Measurements from ENCODE around the gene UNC13C. TPM values are rescaled to one million over a fixed set of nuclear protein-coding genes. Genes with fewer than 3 reads are reported as not detected.

The UNC13C gene
- total RNA-seq, 2 experiments from 2014 or later: not detected

DNA sequence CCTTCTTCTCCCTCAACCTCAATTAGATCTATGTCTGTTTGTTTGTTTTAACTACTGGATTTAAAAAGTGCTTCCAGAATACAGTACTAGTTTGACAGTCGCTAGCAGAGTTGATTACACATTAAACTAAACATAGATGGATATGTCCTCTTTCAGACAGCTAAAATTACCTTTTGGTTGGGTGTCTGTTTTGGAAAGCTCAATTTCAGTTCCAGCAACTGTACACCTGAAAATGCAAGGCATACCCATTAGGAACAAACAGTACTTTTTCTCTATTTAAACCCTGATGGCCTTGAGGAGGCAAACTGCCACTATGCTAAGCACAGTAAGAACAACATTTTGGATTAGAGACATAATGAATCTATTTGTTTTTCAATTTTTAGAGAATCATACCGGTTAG is 234.4 kb downstream of the UNC13C start:
- Histone ChIP-seq H3K27ac (ENCODE audit: low read depth, low read length, poor library complexity, severe bottlenecking) (no peak overlapping the region), H3K4me3 (ENCODE audit: low read depth, low read length, poor library complexity, severe bottlenecking) (no peak overlapping the region), H3K79me2 (ENCODE audit: insufficient read depth, low read depth, low read length) (no peaks in the 10 kb centered on the region), H3K36me3 (ENCODE audit: insufficient read depth, low read length) (no peaks in the 10 kb centered on the region), H3K9me3 (ENCODE audit: low read length) (no peaks in the 10 kb centered on the region), H2AFZ (ENCODE audit: low read length) (no peak overlapping the region), H4K20me1 (ENCODE audit: insufficient read depth, low read length) (no peaks in the 10 kb centered on the region), H3K4me1 (ENCODE audit: insufficient read depth, low read length, poor library complexity, severe bottlenecking) (no peaks in the 10 kb centered on the region), H3K9me2 (ENCODE audit: insufficient read depth, low read length) (no peaks in the 10 kb centered on the region), H3K4me2 (ENCODE audit: low read length) (no peak overlapping the region)
- no peak for DNase-seq (ENCODE audit: low spot score)
- BruUV-seq (replicated peaks): no TSS peak
- ChIA-PET CTCF (ENCODE audit: unreplicated experiment) (no interaction called here), POLR2A (no interaction called here)
- TF ChIP-seq, protein P1, sequence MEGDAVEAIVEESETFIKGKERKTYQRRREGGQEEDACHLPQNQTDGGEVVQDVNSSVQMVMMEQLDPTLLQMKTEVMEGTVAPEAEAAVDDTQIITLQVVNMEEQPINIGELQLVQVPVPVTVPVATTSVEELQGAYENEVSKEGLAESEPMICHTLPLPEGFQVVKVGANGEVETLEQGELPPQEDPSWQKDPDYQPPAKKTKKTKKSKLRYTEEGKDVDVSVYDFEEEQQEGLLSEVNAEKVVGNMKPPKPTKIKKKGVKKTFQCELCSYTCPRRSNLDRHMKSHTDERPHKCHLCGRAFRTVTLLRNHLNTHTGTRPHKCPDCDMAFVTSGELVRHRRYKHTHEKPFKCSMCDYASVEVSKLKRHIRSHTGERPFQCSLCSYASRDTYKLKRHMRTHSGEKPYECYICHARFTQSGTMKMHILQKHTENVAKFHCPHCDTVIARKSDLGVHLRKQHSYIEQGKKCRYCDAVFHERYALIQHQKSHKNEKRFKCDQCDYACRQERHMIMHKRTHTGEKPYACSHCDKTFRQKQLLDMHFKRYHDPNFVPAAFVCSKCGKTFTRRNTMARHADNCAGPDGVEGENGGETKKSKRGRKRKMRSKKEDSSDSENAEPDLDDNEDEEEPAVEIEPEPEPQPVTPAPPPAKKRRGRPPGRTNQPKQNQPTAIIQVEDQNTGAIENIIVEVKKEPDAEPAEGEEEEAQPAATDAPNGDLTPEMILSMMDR (conservative IDR thresholded peaks at IDR 0.05; ENCODE audit: low read length): no peak
- TF ChIP-seq EZH2phosphoT487 (IDR thresholded peaks at IDR 0.05; ENCODE audit: borderline replicate concordance, low read depth, low read length): no peak
- intact Hi-C loops (cut with micrococcal nuclease; ENCODE audit: unreplicated experiment): no loop called here

DNA sequence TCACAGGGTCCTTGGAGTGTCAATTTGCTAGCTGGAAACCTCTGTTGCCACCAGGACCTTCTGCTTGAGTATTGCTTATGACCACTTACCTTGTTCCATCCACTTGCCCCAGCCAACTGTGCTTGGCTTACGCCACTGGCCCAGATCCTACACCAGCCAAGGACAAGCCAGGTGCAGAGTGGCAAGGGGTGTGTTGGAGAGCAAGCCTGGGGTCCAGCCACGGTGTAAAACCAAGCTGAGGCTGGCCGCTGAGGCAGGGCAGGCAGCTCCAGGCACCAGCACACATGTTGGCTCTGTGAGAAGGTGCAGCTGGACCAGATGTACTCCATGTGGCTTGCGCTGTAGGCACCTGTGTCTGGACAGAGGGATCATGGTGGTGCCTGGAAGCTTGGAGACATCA is 248.2 kb downstream of the UNC13C start:
- POLR2A ChIA-PET: no interaction called here

DNA sequence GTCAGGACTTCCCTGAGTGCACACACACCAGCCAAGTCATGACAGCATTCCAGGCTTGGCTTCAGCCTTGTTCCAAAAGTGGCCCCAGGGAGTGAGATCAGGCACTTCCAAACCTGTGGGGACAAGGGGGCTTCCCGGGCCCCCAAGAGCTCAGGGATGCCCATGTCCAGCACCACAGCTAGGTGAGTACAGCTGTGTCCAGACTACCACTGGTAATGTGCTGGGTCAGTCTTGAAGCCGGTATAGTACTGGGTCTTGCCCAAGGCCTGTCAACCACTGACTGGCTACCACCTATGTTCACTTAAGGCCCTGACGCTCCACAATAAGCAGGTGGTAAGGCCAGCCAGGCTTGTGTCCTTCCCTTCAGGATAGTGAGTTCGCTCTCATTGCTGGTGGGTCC is 249.3 kb downstream of the UNC13C start:
- no peak overlapping the region for H2AFZ ChIP-seq (ENCODE audit: low read length)
- CTCF ChIA-PET (ENCODE audit: unreplicated experiment): no interaction called here
- POLR2A ChIA-PET: no interaction called here
- TF ChIP-seq, protein P1 (conservative IDR thresholded peaks at IDR 0.05; ENCODE audit: low read length): no peak
- no peak for TF ChIP-seq EZH2phosphoT487 (IDR thresholded peaks at IDR 0.05; ENCODE audit: borderline replicate concordance, low read depth, low read length)
- no peak overlapping the region for H3K4me2 ChIP-seq (ENCODE audit: low read length)
- intact Hi-C loops (cut with micrococcal nuclease; ENCODE audit: unreplicated experiment): no loop called here
- H4K20me1 ChIP-seq (ENCODE audit: insufficient read depth, low read length): no peaks in the 10 kb centered on the region
- DNase-seq (ENCODE audit: low spot score): no peak
- H3K79me2 ChIP-seq (ENCODE audit: insufficient read depth, low read depth, low read length): no peaks in the 10 kb centered on the region
- no peaks in the 10 kb centered on the region for H3K9me3 ChIP-seq (ENCODE audit: low read length)
- H3K27ac ChIP-seq (ENCODE audit: low read depth, low read length, poor library complexity, severe bottlenecking): no peak overlapping the region
- no TSS peak for BruUV-seq (replicated peaks)
- no peaks in the 10 kb centered on the region; the same call in 1 of the 2 replicates for H3K9me2 ChIP-seq (ENCODE audit: insufficient read depth, low read length)
- no peak overlapping the region for H3K4me3 ChIP-seq (ENCODE audit: low read depth, low read length, poor library complexity, severe bottlenecking)
- H3K4me1 ChIP-seq (ENCODE audit: insufficient read depth, low read length, poor library complexity, severe bottlenecking): no peaks in the 10 kb centered on the region
- H3K36me3 ChIP-seq (ENCODE audit: insufficient read depth, low read length): no peaks in the 10 kb centered on the region

More for the DNA sequence above, 248.2 kb downstream of the UNC13C start:
- H3K36me3 ChIP-seq (ENCODE audit: insufficient read depth, low read length): no peaks in the 10 kb centered on the region
- no peak overlapping the region for H3K4me3 ChIP-seq (ENCODE audit: low read depth, low read length, poor library complexity, severe bottlenecking)
- BruUV-seq (replicated peaks): no TSS peak
- CTCF ChIA-PET (ENCODE audit: unreplicated experiment): no interaction called here
- TF ChIP-seq, protein P1 (conservative IDR thresholded peaks at IDR 0.05; ENCODE audit: low read length): no peak
- TF ChIP-seq EZH2phosphoT487 (IDR thresholded peaks at IDR 0.05; ENCODE audit: borderline replicate concordance, low read depth, low read length): no peak
- no peak overlapping the region for H3K4me2 ChIP-seq (ENCODE audit: low read length)
- H3K4me1 ChIP-seq (ENCODE audit: insufficient read depth, low read length, poor library complexity, severe bottlenecking): no peaks in the 10 kb centered on the region
- no peak overlapping the region for H3K27ac ChIP-seq (ENCODE audit: low read depth, low read length, poor library complexity, severe bottlenecking)
- H3K9me3 ChIP-seq (ENCODE audit: low read length): no peaks in the 10 kb centered on the region
- no peak for DNase-seq (ENCODE audit: low spot score)
- intact Hi-C loops (cut with micrococcal nuclease; ENCODE audit: unreplicated experiment): no loop called here
- no peaks in the 10 kb centered on the region for H4K20me1 ChIP-seq (ENCODE audit: insufficient read depth, low read length)
- H3K9me2 ChIP-seq (ENCODE audit: insufficient read depth, low read length): no peaks in the 10 kb centered on the region; the same call in 1 of the 2 replicates
- no peak overlapping the region for H2AFZ ChIP-seq (ENCODE audit: low read length)
- no peaks in the 10 kb centered on the region for H3K79me2 ChIP-seq (ENCODE audit: insufficient read depth, low read depth, low read length)

Measured in OCI-LY7 (cell line).